ENCODE results near the gene RTL1.

The RTL1 gene

GRCh38 chr14:100905166-100905565 lies 1.6 kb upstream of the RTL1 start:
- H2AK5ac ChIP-seq (ENCODE audit: low read length) = no peak overlapping the region
- H3K27ac ChIP-seq (ENCODE audit: low read depth, low read length) = no peak overlapping the region
- H3K79me1 ChIP-seq (ENCODE audit: low read length) = no peaks in the 10 kb centered on the region
- H3K27me3 ChIP-seq (ENCODE audit: insufficient read depth, low read length, poor library complexity) = no peaks in the 10 kb centered on the region
- H3K79me2 ChIP-seq (ENCODE audit: control insufficient read depth, insufficient read depth, low read length) = no peaks in the 10 kb centered on the region
- H3K56ac ChIP-seq (ENCODE audit: low read length) = peak overlapping the region; percentile 74
- WGBS (ENCODE audit: extremely low coverage, insufficient coverage, low lambda C conversion rate) = no CpG with 5 or more reads among the region's 12 CpGs
- H4K8ac ChIP-seq (ENCODE audit: low read depth, low read length) = no peak overlapping the region
- H3K4me2 ChIP-seq (ENCODE audit: low read length) = no peak overlapping the region
- H2BK5ac ChIP-seq (ENCODE audit: low read length) = peak overlapping the region; percentile 28
- H2BK15ac ChIP-seq (replicated peaks; ENCODE audit: low read depth) = no peak overlapping the region
- peak overlapping the region; percentile 39 for H3K9ac ChIP-seq (ENCODE audit: low read length)
- no peak for DNase-seq
- peaks cover 2% of the 10 kb centered on the region for H3K4me1 ChIP-seq (ENCODE audit: control insufficient read depth, low read depth, low read length)
- H3K18ac ChIP-seq (ENCODE audit: low read length) = peak overlapping the region; percentile 22
- no peak overlapping the region for H3K4me3 ChIP-seq (ENCODE audit: low read length)
- H2BK120ac ChIP-seq (ENCODE audit: low read depth, low read length) = peak overlapping the region; percentile 69
- H3K23ac ChIP-seq (ENCODE audit: low read length) = no peak overlapping the region
- no peak overlapping the region for H3K4ac ChIP-seq (ENCODE audit: low read depth, low read length)
- H3K36me3 ChIP-seq (ENCODE audit: control insufficient read depth, insufficient read depth, low read length) = no peaks in the 10 kb centered on the region
- H4K5ac ChIP-seq (ENCODE audit: low read length) = no peak overlapping the region

GRCh38 chr14:100904307-100905087 lies 975 bp upstream of the RTL1 start:
- Histone ChIP-seq H3K4me2 (ENCODE audit: low read length) (peak overlapping the region; percentile 74), H4K5ac (ENCODE audit: low read length) (no peak overlapping the region), H3K18ac (ENCODE audit: low read length) (peak overlapping the region; percentile 39), H3K4me3 (ENCODE audit: low read length) (peak overlapping the region; percentile 15), H3K4me1 (ENCODE audit: control insufficient read depth, low read depth, low read length) (peaks cover 6% of the 10 kb centered on the region), H2BK15ac (replicated peaks; ENCODE audit: low read depth) (no peak overlapping the region), H3K27ac (ENCODE audit: low read depth, low read length) (no peak overlapping the region), H3K56ac (ENCODE audit: low read length) (peak overlapping the region; percentile 74), H3K27me3 (ENCODE audit: insufficient read depth, low read length, poor library complexity) (no peaks in the 10 kb centered on the region), H2BK120ac (ENCODE audit: low read depth, low read length) (peak overlapping the region; percentile 0), H4K8ac (ENCODE audit: low read depth, low read length) (no peak overlapping the region), H3K23ac (ENCODE audit: low read length) (no peak overlapping the region), H3K79me1 (ENCODE audit: low read length) (no peaks in the 10 kb centered on the region), H3K79me2 (ENCODE audit: control insufficient read depth, insufficient read depth, low read length) (no peaks in the 10 kb centered on the region), H2AK5ac (ENCODE audit: low read length) (no peak overlapping the region), H2BK5ac (ENCODE audit: low read length) (no peak overlapping the region), H3K36me3 (ENCODE audit: control insufficient read depth, insufficient read depth, low read length) (no peaks in the 10 kb centered on the region), H3K9ac (ENCODE audit: low read length) (peak overlapping the region; percentile 59), H3K4ac (ENCODE audit: low read depth, low read length) (peak overlapping the region; percentile 26)
- DNase-seq = peak; percentile 82
- no CpG with 5 or more reads among the region's 45 CpGs for WGBS (ENCODE audit: extremely low coverage, insufficient coverage, low lambda C conversion rate)

GRCh38 chr14:100903134-100903468 lies 421 bp downstream of the RTL1 start:
- Histone ChIP-seq H3K4ac (ENCODE audit: low read depth, low read length) (no peak overlapping the region), H2BK120ac (ENCODE audit: low read depth, low read length) (no peak overlapping the region), H3K4me2 (ENCODE audit: low read length) (no peak overlapping the region), H3K18ac (ENCODE audit: low read length) (no peak overlapping the region), H3K4me1 (ENCODE audit: control insufficient read depth, low read depth, low read length) (peaks cover 8% of the 10 kb centered on the region), H3K9ac (ENCODE audit: low read length) (no peak overlapping the region), H3K4me3 (ENCODE audit: low read length) (no peak overlapping the region), H3K79me1 (ENCODE audit: low read length) (no peaks in the 10 kb centered on the region), H3K27ac (ENCODE audit: low read depth, low read length) (no peak overlapping the region), H2BK15ac (replicated peaks; ENCODE audit: low read depth) (no peak overlapping the region), H2BK5ac (ENCODE audit: low read length) (no peak overlapping the region), H2AK5ac (ENCODE audit: low read length) (no peak overlapping the region), H4K5ac (ENCODE audit: low read length) (no peak overlapping the region), H3K56ac (ENCODE audit: low read length) (peak overlapping the region; percentile 22), H3K23ac (ENCODE audit: low read length) (no peak overlapping the region), H3K36me3 (ENCODE audit: control insufficient read depth, insufficient read depth, low read length) (no peaks in the 10 kb centered on the region), H3K79me2 (ENCODE audit: control insufficient read depth, insufficient read depth, low read length) (no peaks in the 10 kb centered on the region), H3K27me3 (ENCODE audit: insufficient read depth, low read length, poor library complexity) (no peaks in the 10 kb centered on the region), H4K8ac (ENCODE audit: low read depth, low read length) (no peak overlapping the region)
- WGBS (ENCODE audit: extremely low coverage, insufficient coverage, low lambda C conversion rate) = no CpG with 5 or more reads among the region's 10 CpGs
- no peak for DNase-seq

- no peaks in the 10 kb centered on the region for H3K79me2 ChIP-seq (ENCODE audit: control insufficient read depth, insufficient read depth, low read length)
- H2BK5ac ChIP-seq (ENCODE audit: low read length) = no peak overlapping the region
- DNase-seq = peak; percentile 80
- H3K9ac ChIP-seq (ENCODE audit: low read length) = peak overlapping the region; percentile 40
- H3K18ac ChIP-seq (ENCODE audit: low read length) = no peak overlapping the region
- no peak overlapping the region for H3K4me3 ChIP-seq (ENCODE audit: low read length)
- no peak overlapping the region for H2AK5ac ChIP-seq (ENCODE audit: low read length)
- H3K27me3 ChIP-seq (ENCODE audit: insufficient read depth, low read length, poor library complexity) = no peaks in the 10 kb centered on the region
- no peak overlapping the region for H3K23ac ChIP-seq (ENCODE audit: low read length)
- WGBS (ENCODE audit: extremely low coverage, insufficient coverage, low lambda C conversion rate) = no CpG with 5 or more reads among the region's 18 CpGs
- no peak overlapping the region for H3K4me2 ChIP-seq (ENCODE audit: low read length)
- no peak overlapping the region for H2BK120ac ChIP-seq (ENCODE audit: low read depth, low read length)
- no peak overlapping the region for H3K4ac ChIP-seq (ENCODE audit: low read depth, low read length)
- no peak overlapping the region for H4K8ac ChIP-seq (ENCODE audit: low read depth, low read length)
- peaks cover 8% of the 10 kb centered on the region for H3K4me1 ChIP-seq (ENCODE audit: control insufficient read depth, low read depth, low read length)
- no peak overlapping the region for H3K27ac ChIP-seq (ENCODE audit: low read depth, low read length)
- H2BK15ac ChIP-seq (replicated peaks; ENCODE audit: low read depth) = no peak overlapping the region
- no peak overlapping the region for H4K5ac ChIP-seq (ENCODE audit: low read length)
- H3K79me1 ChIP-seq (ENCODE audit: low read length) = no peaks in the 10 kb centered on the region
- H3K56ac ChIP-seq (ENCODE audit: low read length) = peak overlapping the region; percentile 22
- no peaks in the 10 kb centered on the region for H3K36me3 ChIP-seq (ENCODE audit: control insufficient read depth, insufficient read depth, low read length)
These were observed 1.0 kb downstream of the RTL1 start for GRCh38 chr14:100902295-100903133.

GRCh38 chr14:100901391-100902183 lies 1.9 kb downstream of the RTL1 start:
- no peak overlapping the region for H2BK15ac ChIP-seq (replicated peaks; ENCODE audit: low read depth)
- no peak overlapping the region for H3K4ac ChIP-seq (ENCODE audit: low read depth, low read length)
- no peaks in the 10 kb centered on the region for H3K27me3 ChIP-seq (ENCODE audit: insufficient read depth, low read length, poor library complexity)
- peaks cover 8% of the 10 kb centered on the region for H3K4me1 ChIP-seq (ENCODE audit: control insufficient read depth, low read depth, low read length)
- no peak overlapping the region for H2BK5ac ChIP-seq (ENCODE audit: low read length)
- H3K56ac ChIP-seq (ENCODE audit: low read length) = no peak overlapping the region
- no peaks in the 10 kb centered on the region for H3K36me3 ChIP-seq (ENCODE audit: control insufficient read depth, insufficient read depth, low read length)
- H4K8ac ChIP-seq (ENCODE audit: low read depth, low read length) = no peak overlapping the region
- H3K9ac ChIP-seq (ENCODE audit: low read length) = no peak overlapping the region
- no peaks in the 10 kb centered on the region for H3K79me1 ChIP-seq (ENCODE audit: low read length)
- no CpG with 5 or more reads among the region's 12 CpGs for WGBS (ENCODE audit: extremely low coverage, insufficient coverage, low lambda C conversion rate)
- H3K4me3 ChIP-seq (ENCODE audit: low read length) = no peak overlapping the region
- no peak overlapping the region for H2AK5ac ChIP-seq (ENCODE audit: low read length)
- H2BK120ac ChIP-seq (ENCODE audit: low read depth, low read length) = no peak overlapping the region
- H3K18ac ChIP-seq (ENCODE audit: low read length) = no peak overlapping the region
- no peaks in the 10 kb centered on the region for H3K79me2 ChIP-seq (ENCODE audit: control insufficient read depth, insufficient read depth, low read length)
- no peak overlapping the region for H3K27ac ChIP-seq (ENCODE audit: low read depth, low read length)
- no peak overlapping the region for H4K5ac ChIP-seq (ENCODE audit: low read length)
- no peak overlapping the region for H3K4me2 ChIP-seq (ENCODE audit: low read length)
- no peak for DNase-seq
- H3K23ac ChIP-seq (ENCODE audit: low read length) = no peak overlapping the region
